ENCODE measurements around the gene CELSR1. TPM values are rescaled to one million over a fixed set of nuclear protein-coding genes. Genes with fewer than 3 reads are reported as not detected.

CELSR1 gene
- total and polyA plus RNA-seq, 10 donors: 4.3 to 13.1 (median 8.4) TPM

- TF ChIP-seq POLR2AphosphoS5 (IDR thresholded peaks at IDR 0.05) (no peak), CTCF (IDR thresholded peaks at IDR 0.05 in 8 of 11, conservative IDR thresholded peaks at IDR 0.05 in 3 of 11) (no peak), POLR2A (IDR thresholded peaks at IDR 0.05) (no peak)
- no peak for DNase-seq
- Histone ChIP-seq H3K27me3 (replicated peaks in 1 of 7) (peaks cover 0 to 67% (median 0%) of the 10 kb centered on the region in 7 donors), H3K9me3 (no peaks in the 10 kb centered on the region), H3K36me3 (no peaks in the 10 kb centered on the region), H3K4me3 (no peak overlapping the region), H3K4me1 (no peaks in the 10 kb centered on the region), H3K27ac (no peak overlapping the region)
- intact Hi-C loops (cut with DNase I; ENCODE audit: low total_unique reads): no loop called here
- 59 to 97% (median 77%) methylated on average over 2 of the region's 2 CpGs for WGBS, 5 donors
These were observed 88.2 kb downstream of the CELSR1 start for GRCh38 chr22:46449116-46449691.

- H3K36me3 ChIP-seq: no peaks in the 10 kb centered on the region
- H3K9me3 ChIP-seq: no peaks in the 10 kb centered on the region
- no peak for DNase-seq
- no peak overlapping the region for H3K27ac ChIP-seq
- intact Hi-C loops (cut with DNase I; ENCODE audit: low total_unique reads): no loop called here
- H3K4me1 ChIP-seq: no peaks in the 10 kb centered on the region
- 75 to 80% (median 78%) methylated on average over 6 of the region's 6 CpGs for WGBS, 5 donors
- no peak overlapping the region for H3K4me3 ChIP-seq
- H3K27me3 ChIP-seq (replicated peaks in 1 of 7): peaks cover 0 to 62% (median 0%) of the 10 kb centered on the region in 7 donors
- TF ChIP-seq POLR2A (IDR thresholded peaks at IDR 0.05) (no peak), POLR2AphosphoS5 (IDR thresholded peaks at IDR 0.05) (no peak), CTCF (IDR thresholded peaks at IDR 0.05 in 8 of 11, conservative IDR thresholded peaks at IDR 0.05 in 3 of 11) (no peak)
These were observed 89.1 kb downstream of the CELSR1 start for GRCh38 chr22:46448333-46448732.

- peaks cover 0 to 57% (median 0%) of the 10 kb centered on the region in 7 donors for H3K27me3 ChIP-seq (replicated peaks in 1 of 7)
- H3K36me3 ChIP-seq: no peaks in the 10 kb centered on the region
- DNase-seq: no peak
- intact Hi-C loops (cut with DNase I; ENCODE audit: low total_unique reads): no loop called here
- 70 to 98% (median 89%) methylated on average over 2 to 5 of the region's 5 CpGs for WGBS, 5 donors
- no peak overlapping the region for H3K27ac ChIP-seq
- no peaks in the 10 kb centered on the region for H3K4me1 ChIP-seq
- TF ChIP-seq POLR2A (IDR thresholded peaks at IDR 0.05) (no peak), CTCF (IDR thresholded peaks at IDR 0.05 in 8 of 11, conservative IDR thresholded peaks at IDR 0.05 in 3 of 11) (no peak), POLR2AphosphoS5 (IDR thresholded peaks at IDR 0.05) (no peak)
- no peaks in the 10 kb centered on the region for H3K9me3 ChIP-seq
- H3K4me3 ChIP-seq: no peak overlapping the region
These were observed 89.5 kb downstream of the CELSR1 start for GRCh38 chr22:46447906-46448305.

- no peak overlapping the region for H3K4me3 ChIP-seq
- WGBS, 5 donors: 78 to 86% (median 83%) methylated on average over 4 of the region's 4 CpGs
- H3K36me3 ChIP-seq: no peaks in the 10 kb centered on the region
- intact Hi-C loops (cut with DNase I; ENCODE audit: low total_unique reads): no loop called here
- no peak overlapping the region for H3K27ac ChIP-seq
- H3K4me1 ChIP-seq: no peaks in the 10 kb centered on the region
- H3K9me3 ChIP-seq: no peaks in the 10 kb centered on the region
- DNase-seq: no peak
- H3K27me3 ChIP-seq (replicated peaks in 1 of 7): peaks cover 0 to 50% (median 0%) of the 10 kb centered on the region in 7 donors
- TF ChIP-seq POLR2AphosphoS5 (IDR thresholded peaks at IDR 0.05): no peak
- TF ChIP-seq POLR2A (IDR thresholded peaks at IDR 0.05): no peak
- no peak for TF ChIP-seq CTCF (IDR thresholded peaks at IDR 0.05 in 8 of 11, conservative IDR thresholded peaks at IDR 0.05 in 3 of 11)
These were observed 90.6 kb downstream of the CELSR1 start for GRCh38 chr22:46446799-46447198.

Data from spleen (tissue), 11 donors.